ENCODE data around the gene CDH24. TPM values are rescaled to one million over a fixed set of nuclear protein-coding genes. Genes with fewer than 3 reads are reported as not detected.

Gene CDH24
- total and polyA plus RNA-seq, 2 of the 13 experiments (the other 11 are each of a cell fraction or from before 2014, with no cell fraction given) = 0.69 to 0.99 TPM

DNA sequence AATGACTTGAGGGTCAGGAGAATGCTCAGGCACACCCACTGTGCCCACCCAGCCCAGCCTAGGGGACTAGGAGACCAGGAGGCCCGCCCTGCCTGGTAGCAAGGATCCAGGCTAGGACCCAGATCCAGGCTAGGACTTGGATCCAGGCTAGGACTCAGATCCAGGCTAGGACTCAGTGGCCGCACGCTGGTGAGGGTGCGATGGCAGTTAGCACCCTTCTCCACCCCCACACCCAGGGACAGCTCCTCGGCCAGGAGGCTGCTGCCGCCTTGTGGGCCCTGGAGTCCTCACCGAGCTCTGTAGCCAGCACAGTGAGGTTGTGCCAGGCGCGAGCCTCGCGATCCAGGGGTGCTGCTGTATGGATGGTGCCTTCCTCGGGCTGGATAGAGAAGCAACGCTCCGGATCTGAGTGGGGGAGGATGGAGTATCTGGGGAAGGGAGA is 5.1 kb downstream of the CDH24 start (continued):
- TF ChIP-seq, protein P1, sequence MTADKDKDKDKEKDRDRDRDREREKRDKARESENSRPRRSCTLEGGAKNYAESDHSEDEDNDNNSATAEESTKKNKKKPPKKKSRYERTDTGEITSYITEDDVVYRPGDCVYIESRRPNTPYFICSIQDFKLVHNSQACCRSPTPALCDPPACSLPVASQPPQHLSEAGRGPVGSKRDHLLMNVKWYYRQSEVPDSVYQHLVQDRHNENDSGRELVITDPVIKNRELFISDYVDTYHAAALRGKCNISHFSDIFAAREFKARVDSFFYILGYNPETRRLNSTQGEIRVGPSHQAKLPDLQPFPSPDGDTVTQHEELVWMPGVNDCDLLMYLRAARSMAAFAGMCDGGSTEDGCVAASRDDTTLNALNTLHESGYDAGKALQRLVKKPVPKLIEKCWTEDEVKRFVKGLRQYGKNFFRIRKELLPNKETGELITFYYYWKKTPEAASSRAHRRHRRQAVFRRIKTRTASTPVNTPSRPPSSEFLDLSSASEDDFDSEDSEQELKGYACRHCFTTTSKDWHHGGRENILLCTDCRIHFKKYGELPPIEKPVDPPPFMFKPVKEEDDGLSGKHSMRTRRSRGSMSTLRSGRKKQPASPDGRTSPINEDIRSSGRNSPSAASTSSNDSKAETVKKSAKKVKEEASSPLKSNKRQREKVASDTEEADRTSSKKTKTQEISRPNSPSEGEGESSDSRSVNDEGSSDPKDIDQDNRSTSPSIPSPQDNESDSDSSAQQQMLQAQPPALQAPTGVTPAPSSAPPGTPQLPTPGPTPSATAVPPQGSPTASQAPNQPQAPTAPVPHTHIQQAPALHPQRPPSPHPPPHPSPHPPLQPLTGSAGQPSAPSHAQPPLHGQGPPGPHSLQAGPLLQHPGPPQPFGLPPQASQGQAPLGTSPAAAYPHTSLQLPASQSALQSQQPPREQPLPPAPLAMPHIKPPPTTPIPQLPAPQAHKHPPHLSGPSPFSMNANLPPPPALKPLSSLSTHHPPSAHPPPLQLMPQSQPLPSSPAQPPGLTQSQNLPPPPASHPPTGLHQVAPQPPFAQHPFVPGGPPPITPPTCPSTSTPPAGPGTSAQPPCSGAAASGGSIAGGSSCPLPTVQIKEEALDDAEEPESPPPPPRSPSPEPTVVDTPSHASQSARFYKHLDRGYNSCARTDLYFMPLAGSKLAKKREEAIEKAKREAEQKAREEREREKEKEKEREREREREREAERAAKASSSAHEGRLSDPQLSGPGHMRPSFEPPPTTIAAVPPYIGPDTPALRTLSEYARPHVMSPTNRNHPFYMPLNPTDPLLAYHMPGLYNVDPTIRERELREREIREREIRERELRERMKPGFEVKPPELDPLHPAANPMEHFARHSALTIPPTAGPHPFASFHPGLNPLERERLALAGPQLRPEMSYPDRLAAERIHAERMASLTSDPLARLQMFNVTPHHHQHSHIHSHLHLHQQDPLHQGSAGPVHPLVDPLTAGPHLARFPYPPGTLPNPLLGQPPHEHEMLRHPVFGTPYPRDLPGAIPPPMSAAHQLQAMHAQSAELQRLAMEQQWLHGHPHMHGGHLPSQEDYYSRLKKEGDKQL (CRISPR knock-in tag; IDR thresholded peaks at IDR 0.05; ENCODE audit: low read depth) = no peak
- TF ChIP-seq ZNF546 (CRISPR knock-in tag; conservative IDR thresholded peaks at IDR 0.05) = no peak
- TF ChIP-seq, protein P2, sequence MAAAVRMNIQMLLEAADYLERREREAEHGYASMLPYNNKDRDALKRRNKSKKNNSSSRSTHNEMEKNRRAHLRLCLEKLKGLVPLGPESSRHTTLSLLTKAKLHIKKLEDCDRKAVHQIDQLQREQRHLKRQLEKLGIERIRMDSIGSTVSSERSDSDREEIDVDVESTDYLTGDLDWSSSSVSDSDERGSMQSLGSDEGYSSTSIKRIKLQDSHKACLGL (CRISPR knock-in tag; IDR thresholded peaks at IDR 0.05) = no peak; the same call in 1 of the 2 replicates
- TF ChIP-seq, protein P3, sequence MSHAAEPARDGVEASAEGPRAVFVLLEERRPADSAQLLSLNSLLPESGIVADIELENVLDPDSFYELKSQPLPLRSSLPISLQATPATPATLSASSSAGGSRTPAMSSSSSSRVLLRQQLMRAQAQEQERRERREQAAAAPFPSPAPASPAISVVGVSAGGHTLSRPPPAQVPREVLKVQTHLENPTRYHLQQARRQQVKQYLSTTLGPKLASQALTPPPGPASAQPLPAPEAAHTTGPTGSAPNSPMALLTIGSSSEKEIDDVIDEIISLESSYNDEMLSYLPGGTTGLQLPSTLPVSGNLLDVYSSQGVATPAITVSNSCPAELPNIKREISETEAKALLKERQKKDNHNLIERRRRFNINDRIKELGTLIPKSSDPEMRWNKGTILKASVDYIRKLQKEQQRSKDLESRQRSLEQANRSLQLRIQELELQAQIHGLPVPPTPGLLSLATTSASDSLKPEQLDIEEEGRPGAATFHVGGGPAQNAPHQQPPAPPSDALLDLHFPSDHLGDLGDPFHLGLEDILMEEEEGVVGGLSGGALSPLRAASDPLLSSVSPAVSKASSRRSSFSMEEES (CRISPR knock-in tag; IDR thresholded peaks at IDR 0.05) = no peak
- no peak for TF ChIP-seq SRF (IDR thresholded peaks at IDR 0.05; ENCODE audit: low read depth, low read length)
- TF ChIP-seq, protein P4, sequence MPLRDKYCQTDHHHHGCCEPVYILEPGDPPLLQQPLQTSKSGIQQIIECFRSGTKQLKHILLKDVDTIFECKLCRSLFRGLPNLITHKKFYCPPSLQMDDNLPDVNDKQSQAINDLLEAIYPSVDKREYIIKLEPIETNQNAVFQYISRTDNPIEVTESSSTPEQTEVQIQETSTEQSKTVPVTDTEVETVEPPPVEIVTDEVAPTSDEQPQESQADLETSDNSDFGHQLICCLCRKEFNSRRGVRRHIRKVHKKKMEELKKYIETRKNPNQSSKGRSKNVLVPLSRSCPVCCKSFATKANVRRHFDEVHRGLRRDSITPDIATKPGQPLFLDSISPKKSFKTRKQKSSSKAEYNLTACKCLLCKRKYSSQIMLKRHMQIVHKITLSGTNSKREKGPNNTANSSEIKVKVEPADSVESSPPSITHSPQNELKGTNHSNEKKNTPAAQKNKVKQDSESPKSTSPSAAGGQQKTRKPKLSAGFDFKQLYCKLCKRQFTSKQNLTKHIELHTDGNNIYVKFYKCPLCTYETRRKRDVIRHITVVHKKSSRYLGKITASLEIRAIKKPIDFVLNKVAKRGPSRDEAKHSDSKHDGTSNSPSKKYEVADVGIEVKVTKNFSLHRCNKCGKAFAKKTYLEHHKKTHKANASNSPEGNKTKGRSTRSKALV (CRISPR knock-in tag; IDR thresholded peaks at IDR 0.05) = no peak
- TF ChIP-seq TCF7L2 (IDR thresholded peaks at IDR 0.05; ENCODE audit: low read depth, low read length) = no peak
- no peak for TF ChIP-seq HMGA1 (CRISPR knock-in tag; conservative IDR thresholded peaks at IDR 0.05)
- TF ChIP-seq ZNF12 (CRISPR knock-in tag; IDR thresholded peaks at IDR 0.05) = no peak
- no peak for TF ChIP-seq FOXP1 (IDR thresholded peaks at IDR 0.05)
- TF ChIP-seq FOXP1 (CRISPR knock-in tag; IDR thresholded peaks at IDR 0.05) = no peak
- TF ChIP-seq ATF7 (IDR thresholded peaks at IDR 0.05) = no peak
- TF ChIP-seq ATF7 (CRISPR knock-in tag; IDR thresholded peaks at IDR 0.05) = 0 out of 2 replicates have a peak, but pooled peaks have one; percentile 30
- TF ChIP-seq SMAD1 (CRISPR knock-in tag; IDR thresholded peaks at IDR 0.05; ENCODE audit: borderline replicate concordance, low read depth) = no peak
- no peak for TF ChIP-seq ATM (IDR thresholded peaks at IDR 0.05; ENCODE audit: borderline replicate concordance)
- TF ChIP-seq, protein P5, sequence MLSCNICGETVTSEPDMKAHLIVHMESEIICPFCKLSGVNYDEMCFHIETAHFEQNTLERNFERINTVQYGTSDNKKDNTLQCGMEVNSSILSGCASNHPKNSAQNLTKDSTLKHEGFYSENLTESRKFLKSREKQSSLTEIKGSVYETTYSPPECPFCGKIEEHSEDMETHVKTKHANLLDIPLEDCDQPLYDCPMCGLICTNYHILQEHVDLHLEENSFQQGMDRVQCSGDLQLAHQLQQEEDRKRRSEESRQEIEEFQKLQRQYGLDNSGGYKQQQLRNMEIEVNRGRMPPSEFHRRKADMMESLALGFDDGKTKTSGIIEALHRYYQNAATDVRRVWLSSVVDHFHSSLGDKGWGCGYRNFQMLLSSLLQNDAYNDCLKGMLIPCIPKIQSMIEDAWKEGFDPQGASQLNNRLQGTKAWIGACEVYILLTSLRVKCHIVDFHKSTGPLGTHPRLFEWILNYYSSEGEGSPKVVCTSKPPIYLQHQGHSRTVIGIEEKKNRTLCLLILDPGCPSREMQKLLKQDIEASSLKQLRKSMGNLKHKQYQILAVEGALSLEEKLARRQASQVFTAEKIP (CRISPR knock-in tag; IDR thresholded peaks at IDR 0.05; ENCODE audit: borderline replicate concordance) = no peak
- TF ChIP-seq FOXC1 (CRISPR knock-in tag; IDR thresholded peaks at IDR 0.05; ENCODE audit: borderline replicate concordance) = no peak
- TF ChIP-seq, protein P6, sequence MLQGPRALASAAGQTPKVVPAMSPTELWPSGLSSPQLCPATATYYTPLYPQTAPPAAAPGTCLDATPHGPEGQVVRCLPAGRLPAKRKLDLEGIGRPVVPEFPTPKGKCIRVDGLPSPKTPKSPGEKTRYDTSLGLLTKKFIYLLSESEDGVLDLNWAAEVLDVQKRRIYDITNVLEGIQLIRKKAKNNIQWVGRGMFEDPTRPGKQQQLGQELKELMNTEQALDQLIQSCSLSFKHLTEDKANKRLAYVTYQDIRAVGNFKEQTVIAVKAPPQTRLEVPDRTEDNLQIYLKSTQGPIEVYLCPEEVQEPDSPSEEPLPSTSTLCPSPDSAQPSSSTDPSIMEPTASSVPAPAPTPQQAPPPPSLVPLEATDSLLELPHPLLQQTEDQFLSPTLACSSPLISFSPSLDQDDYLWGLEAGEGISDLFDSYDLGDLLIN (CRISPR knock-in tag; IDR thresholded peaks at IDR 0.05; ENCODE audit: borderline replicate concordance) = no peak
- TF ChIP-seq ZNF530 (CRISPR knock-in tag; IDR thresholded peaks at IDR 0.05; ENCODE audit: low read depth) = no peak
